OCI-LY7 (cell line): ENCODE data around the gene RXRB.

Experiments
- EZH2phosphoT487 ChIP-seq: fragments of 200-600 bp; sonication (generic); IDR thresholded peaks from 2 replicates; pipeline ENCODE4 v1.6.1; 2018; ENCODE audit warnings: low read depth, borderline replicate concordance, mild to moderate bottlenecking, mixed run types, antibody characterized with exemption, low read length, moderate library complexity, mixed read lengths
- TF ChIP-seq, protein P1 (sequence below): fragments of 200-600 bp; sonication (generic); conservative IDR thresholded peaks from 2 replicates; pipeline ENCODE4 v1.5.1; 2014; ENCODE audit warnings: mild to moderate bottlenecking, antibody characterized with exemption, low read length, moderate library complexity, mixed read lengths

DNA sequence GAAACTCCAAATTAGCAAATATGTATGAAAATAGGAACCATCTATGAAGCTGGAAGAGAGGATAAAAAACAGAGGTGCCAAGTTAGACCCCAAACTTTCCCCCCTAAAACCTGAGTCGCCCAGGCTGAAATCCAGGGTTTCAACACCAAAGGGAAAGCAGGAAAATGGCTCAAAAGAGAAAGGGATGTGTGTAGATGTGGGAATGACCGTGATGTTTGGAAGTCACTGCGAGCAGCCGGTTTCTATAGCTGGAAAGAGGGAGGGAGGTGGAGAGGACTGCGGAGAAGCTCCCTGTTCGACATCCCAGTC, 12.3 kb upstream of the RXRB start:
- TF ChIP-seq, protein P1, sequence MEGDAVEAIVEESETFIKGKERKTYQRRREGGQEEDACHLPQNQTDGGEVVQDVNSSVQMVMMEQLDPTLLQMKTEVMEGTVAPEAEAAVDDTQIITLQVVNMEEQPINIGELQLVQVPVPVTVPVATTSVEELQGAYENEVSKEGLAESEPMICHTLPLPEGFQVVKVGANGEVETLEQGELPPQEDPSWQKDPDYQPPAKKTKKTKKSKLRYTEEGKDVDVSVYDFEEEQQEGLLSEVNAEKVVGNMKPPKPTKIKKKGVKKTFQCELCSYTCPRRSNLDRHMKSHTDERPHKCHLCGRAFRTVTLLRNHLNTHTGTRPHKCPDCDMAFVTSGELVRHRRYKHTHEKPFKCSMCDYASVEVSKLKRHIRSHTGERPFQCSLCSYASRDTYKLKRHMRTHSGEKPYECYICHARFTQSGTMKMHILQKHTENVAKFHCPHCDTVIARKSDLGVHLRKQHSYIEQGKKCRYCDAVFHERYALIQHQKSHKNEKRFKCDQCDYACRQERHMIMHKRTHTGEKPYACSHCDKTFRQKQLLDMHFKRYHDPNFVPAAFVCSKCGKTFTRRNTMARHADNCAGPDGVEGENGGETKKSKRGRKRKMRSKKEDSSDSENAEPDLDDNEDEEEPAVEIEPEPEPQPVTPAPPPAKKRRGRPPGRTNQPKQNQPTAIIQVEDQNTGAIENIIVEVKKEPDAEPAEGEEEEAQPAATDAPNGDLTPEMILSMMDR, result no peak
- no peak for TF ChIP-seq EZH2phosphoT487
